ENCODE measurements around the gene TUBGCP4.

DNA sequence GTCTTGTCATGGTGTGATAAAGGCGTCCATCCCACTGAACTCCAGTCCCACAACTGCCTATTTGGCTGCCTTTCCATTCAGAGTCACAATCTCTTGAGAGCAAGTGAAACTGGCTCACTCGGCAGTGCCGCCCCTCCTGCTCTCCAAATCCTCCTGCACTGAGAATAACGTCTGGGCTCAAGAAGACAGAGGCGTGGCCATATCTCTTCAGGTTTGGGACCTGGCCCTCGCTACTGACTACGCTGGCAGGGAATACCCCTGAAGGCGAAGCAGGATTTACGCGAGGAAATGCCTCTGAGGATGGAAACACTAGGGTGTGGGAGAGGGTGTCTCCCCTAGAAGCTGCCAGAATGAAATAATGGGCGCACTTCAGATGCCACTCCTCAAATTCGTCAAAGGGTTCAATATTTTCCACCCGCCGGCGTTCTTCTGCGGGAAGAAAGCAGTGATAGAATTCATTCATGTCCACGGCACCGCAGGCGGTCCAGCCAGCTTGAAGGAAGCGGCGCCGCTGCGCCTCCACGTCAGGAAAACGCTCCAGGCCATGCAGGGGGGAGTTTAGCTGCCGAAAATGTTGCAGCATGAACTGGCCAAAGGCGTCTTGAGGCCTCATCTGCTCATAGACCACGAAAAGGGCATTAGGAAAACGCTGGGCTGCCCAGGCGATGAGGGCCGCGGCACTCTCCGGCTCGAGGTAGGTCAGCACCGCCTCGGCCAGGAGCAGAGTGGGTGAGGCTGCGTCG is 41.5 kb upstream of the TUBGCP4 start:
- TF ChIP-seq, protein P1, sequence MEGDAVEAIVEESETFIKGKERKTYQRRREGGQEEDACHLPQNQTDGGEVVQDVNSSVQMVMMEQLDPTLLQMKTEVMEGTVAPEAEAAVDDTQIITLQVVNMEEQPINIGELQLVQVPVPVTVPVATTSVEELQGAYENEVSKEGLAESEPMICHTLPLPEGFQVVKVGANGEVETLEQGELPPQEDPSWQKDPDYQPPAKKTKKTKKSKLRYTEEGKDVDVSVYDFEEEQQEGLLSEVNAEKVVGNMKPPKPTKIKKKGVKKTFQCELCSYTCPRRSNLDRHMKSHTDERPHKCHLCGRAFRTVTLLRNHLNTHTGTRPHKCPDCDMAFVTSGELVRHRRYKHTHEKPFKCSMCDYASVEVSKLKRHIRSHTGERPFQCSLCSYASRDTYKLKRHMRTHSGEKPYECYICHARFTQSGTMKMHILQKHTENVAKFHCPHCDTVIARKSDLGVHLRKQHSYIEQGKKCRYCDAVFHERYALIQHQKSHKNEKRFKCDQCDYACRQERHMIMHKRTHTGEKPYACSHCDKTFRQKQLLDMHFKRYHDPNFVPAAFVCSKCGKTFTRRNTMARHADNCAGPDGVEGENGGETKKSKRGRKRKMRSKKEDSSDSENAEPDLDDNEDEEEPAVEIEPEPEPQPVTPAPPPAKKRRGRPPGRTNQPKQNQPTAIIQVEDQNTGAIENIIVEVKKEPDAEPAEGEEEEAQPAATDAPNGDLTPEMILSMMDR (IDR thresholded peaks at IDR 0.05), result no peak
- TF ChIP-seq, protein P2, sequence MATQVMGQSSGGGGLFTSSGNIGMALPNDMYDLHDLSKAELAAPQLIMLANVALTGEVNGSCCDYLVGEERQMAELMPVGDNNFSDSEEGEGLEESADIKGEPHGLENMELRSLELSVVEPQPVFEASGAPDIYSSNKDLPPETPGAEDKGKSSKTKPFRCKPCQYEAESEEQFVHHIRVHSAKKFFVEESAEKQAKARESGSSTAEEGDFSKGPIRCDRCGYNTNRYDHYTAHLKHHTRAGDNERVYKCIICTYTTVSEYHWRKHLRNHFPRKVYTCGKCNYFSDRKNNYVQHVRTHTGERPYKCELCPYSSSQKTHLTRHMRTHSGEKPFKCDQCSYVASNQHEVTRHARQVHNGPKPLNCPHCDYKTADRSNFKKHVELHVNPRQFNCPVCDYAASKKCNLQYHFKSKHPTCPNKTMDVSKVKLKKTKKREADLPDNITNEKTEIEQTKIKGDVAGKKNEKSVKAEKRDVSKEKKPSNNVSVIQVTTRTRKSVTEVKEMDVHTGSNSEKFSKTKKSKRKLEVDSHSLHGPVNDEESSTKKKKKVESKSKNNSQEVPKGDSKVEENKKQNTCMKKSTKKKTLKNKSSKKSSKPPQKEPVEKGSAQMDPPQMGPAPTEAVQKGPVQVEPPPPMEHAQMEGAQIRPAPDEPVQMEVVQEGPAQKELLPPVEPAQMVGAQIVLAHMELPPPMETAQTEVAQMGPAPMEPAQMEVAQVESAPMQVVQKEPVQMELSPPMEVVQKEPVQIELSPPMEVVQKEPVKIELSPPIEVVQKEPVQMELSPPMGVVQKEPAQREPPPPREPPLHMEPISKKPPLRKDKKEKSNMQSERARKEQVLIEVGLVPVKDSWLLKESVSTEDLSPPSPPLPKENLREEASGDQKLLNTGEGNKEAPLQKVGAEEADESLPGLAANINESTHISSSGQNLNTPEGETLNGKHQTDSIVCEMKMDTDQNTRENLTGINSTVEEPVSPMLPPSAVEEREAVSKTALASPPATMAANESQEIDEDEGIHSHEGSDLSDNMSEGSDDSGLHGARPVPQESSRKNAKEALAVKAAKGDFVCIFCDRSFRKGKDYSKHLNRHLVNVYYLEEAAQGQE (IDR thresholded peaks at IDR 0.05; ENCODE audit: insufficient read depth in 1 of 2, low read depth in 2 of 2, low read length in 1 of 2), result no peak

Data from Panc1 (cell line).